Fibroblast of lung (primary cell): ENCODE measurements around the gene CEMIP. TPM values are rescaled to one million over a fixed set of nuclear protein-coding genes. Genes with fewer than 3 reads are reported as not detected.

ENCODE experiments used
- DNase-seq, 2 donors: peaks; one replicate each; pipeline versions ENCODE4 v3.0.0 to v3.0.0-alpha.2; 2010; ENCODE audit warnings: low read depth in 2 of 2
- H2AFZ ChIP-seq: 2 replicates; pipeline ENCODE4 v1.5.1; 2012; ENCODE audit warnings: low read length, control low read depth, inconsistent platforms
- H3K27ac ChIP-seq: 2 replicates; pipeline ENCODE4 v1.5.1; 2011; ENCODE audit warnings: low read length, control low read depth; ENCODE audit not compliant: insufficient read depth
- H3K27me3 ChIP-seq: 2 replicates; pipeline ENCODE4 v1.5.1; 2011; ENCODE audit warnings: mild to moderate bottlenecking, low read length; ENCODE audit not compliant: control insufficient read depth, insufficient read depth
- H3K36me3 ChIP-seq: 2 replicates; pipeline ENCODE4 v1.5.1; 2011; ENCODE audit warnings: low read length; ENCODE audit not compliant: control insufficient read depth, insufficient read depth
- H3K4me1 ChIP-seq: 2 replicates; pipeline ENCODE4 v1.5.1; 2011; ENCODE audit warnings: low read length; ENCODE audit not compliant: control insufficient read depth, insufficient read depth; ENCODE audit errors: extremely low read depth
- H3K4me2 ChIP-seq: 2 replicates; pipeline ENCODE4 v1.5.1; 2011; ENCODE audit warnings: low read length, control low read depth; ENCODE audit not compliant: insufficient read depth; ENCODE audit errors: extremely low read depth
- H3K4me3 ChIP-seq, 4 experiments: fragments of 200-600 bp in 1 of 4; sonication (generic) in 1 of 4; replicated peaks in 1 of 4; 2 replicates each; pipeline ENCODE4 v1.5.1; 2011 to 2016; ENCODE audit warnings: low read length in 4 of 4, low read depth in 3 of 4, mild to moderate bottlenecking in 3 of 4, control low read depth in 2 of 4, inconsistent platforms in 1 of 4, mixed read lengths in 1 of 4; ENCODE audit not compliant: insufficient read depth in 1 of 4; ENCODE audit errors: control extremely low read depth in 1 of 4
- H3K79me2 ChIP-seq: 2 replicates; pipeline ENCODE4 v1.5.1; 2012; ENCODE audit warnings: mild to moderate bottlenecking, low read length, inconsistent platforms; ENCODE audit not compliant: control insufficient read depth, insufficient read depth
- H3K9ac ChIP-seq: 2 replicates; pipeline ENCODE4 v1.5.1; 2011; ENCODE audit warnings: mild to moderate bottlenecking, low read length, control low read depth; ENCODE audit not compliant: insufficient read depth
- H3K9me3 ChIP-seq: 2 replicates; pipeline ENCODE4 v1.5.1; 2012; ENCODE audit warnings: low read depth, low read length; ENCODE audit not compliant: control insufficient read depth, insufficient read depth
- H4K20me1 ChIP-seq: 2 replicates; pipeline ENCODE4 v1.5.1; 2011; ENCODE audit warnings: low read length; ENCODE audit not compliant: control insufficient read depth, insufficient read depth; ENCODE audit errors: extremely low read depth
- CTCF ChIP-seq, 2 donors: IDR thresholded peaks in 1 of 2; conservative IDR thresholded peaks in 1 of 2; 1 replicate in 1 of 2; 2 replicates in 1 of 2; pipeline ENCODE4 v1.5.1; 2011 to 2012; ENCODE audit warnings: low read length in 2 of 2, control low read depth in 1 of 2, inconsistent platforms in 1 of 2, low read depth in 1 of 2, mild to moderate bottlenecking in 1 of 2
- EZH2 ChIP-seq: IDR thresholded peaks from 2 replicates; pipeline ENCODE4 v1.5.1; 2012; ENCODE audit warnings: low read length, control low read depth, mild to moderate bottlenecking; ENCODE audit errors: missing control alignments
- polyA plus RNA-seq, 2 donors: library from polyadenylated mRNA; depleted of rRNA in 1 of 2; stranded (reverse) in 1 of 2; unstranded in 1 of 2; fragments of >200 nt; gene quantifications; 2 replicates each; pipeline ENCODE4 v1.2.1, GENCODE V29; 2011 to 2012; ENCODE audit warnings: missing spikeins in 1 of 2
- total RNA-seq: library from RNA; depleted of rRNA; stranded (reverse); fragments of >200 nt; gene quantifications from 2 replicates; pipeline ENCODE4 v1.2.1, GENCODE V29; 2014

CEMIP gene
- total and polyA plus RNA-seq, 2 donors (not counting 1 experiment from before 2014, with no cell fraction given): 946 to 1,190 TPM

DNA sequence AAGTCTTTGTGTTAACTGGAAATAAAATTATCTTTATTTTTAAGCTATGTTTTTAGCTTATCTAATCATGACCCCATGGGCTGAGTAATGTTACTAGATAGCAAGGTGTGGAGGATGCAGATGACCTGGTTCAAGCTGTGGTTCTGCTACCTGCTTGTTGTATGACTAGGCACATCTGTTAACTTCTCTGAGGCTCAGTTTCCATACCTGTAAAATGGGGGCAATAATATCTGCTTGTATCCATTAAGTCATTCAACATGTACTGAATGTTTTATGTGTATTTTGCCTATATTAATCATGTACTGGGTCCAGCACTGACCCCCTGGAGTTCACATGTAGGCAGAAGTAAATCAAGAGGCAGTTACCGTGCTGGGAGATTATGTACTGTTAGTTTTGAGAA lies 51.5 kb downstream of the CEMIP start:
- Histone ChIP-seq H3K4me3 (no peak overlapping the region), H3K4me1 (no peaks in the 10 kb centered on the region), H3K9me3 (no peaks in the 10 kb centered on the region), H3K4me2 (no peak overlapping the region), H3K36me3 (peaks cover 8% of the 10 kb centered on the region), H3K79me2 (no peaks in the 10 kb centered on the region), H3K9ac (no peak overlapping the region), H3K27me3 (no peaks in the 10 kb centered on the region), H2AFZ (no peak overlapping the region), H4K20me1 (no peaks in the 10 kb centered on the region), H3K27ac (no peak overlapping the region)
- no peak for DNase-seq
- TF ChIP-seq EZH2 (no peak), CTCF (conservative IDR thresholded peaks at IDR 0.05 in 1 of 2, IDR thresholded peaks at IDR 0.05 in 1 of 2; ENCODE audit: low read depth in 1 of 2, low read length in 2 of 2) (no peak)

DNA sequence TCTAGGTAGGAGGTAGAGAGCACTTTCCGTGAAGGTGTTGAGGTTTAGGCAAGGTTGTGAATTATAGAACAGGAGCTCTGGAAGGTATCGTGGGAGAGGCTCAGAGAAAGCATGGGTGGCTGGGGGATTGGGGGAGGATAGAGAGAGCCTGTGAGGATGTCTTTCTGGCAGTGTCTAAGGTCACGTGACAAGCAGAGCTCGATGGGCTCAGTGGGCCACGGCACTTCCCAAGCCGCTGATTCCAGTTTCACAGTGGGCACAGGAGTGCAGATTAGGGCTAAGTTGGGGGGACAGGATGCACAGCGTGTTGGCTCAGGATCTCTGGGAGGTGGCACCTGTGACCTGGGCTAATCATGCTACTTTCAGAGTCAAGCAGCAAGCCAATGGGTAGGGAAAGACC lies 52.0 kb downstream of the CEMIP start:
- H4K20me1 ChIP-seq: no peaks in the 10 kb centered on the region
- H3K79me2 ChIP-seq: no peaks in the 10 kb centered on the region
- TF ChIP-seq EZH2 (no peak), CTCF (conservative IDR thresholded peaks at IDR 0.05 in 1 of 2, IDR thresholded peaks at IDR 0.05 in 1 of 2; ENCODE audit: low read depth in 1 of 2, low read length in 2 of 2) (no peak)

DNA sequence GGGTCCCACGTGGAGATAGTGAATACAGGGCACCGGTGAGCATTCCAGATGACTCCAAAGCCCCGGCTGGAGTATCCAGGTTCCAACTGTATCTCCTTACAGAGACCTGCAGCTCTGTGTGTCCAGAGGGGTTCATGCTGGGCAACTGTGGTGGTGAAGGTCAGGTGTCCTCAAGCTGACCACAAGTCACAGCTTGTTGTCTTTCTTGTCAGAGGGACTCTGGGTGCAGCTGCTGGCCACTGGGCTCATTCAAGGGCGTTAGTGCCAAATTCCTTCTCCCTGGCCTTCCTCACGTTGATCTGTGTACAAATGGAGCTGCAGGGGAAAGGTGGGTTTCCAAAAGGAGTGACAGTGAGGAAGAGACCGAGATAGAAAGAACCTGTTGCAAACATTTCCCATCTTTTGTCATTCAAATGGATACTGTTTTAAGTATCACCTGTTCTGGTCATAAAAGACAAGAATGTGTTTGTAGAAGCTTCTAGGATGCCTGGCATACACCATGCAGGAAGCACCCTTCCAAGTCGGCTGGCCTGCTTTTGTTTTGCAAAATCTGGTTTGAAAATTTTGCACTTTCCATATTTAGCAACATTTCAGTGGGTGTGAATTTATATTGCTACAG lies 52.5 kb downstream of the CEMIP start:
- Histone ChIP-seq H3K4me1 (no peaks in the 10 kb centered on the region), H4K20me1 (no peaks in the 10 kb centered on the region), H3K4me3 (no peak overlapping the region), H2AFZ (no peak overlapping the region), H3K79me2 (no peaks in the 10 kb centered on the region), H3K27me3 (no peaks in the 10 kb centered on the region), H3K4me2 (no peak overlapping the region), H3K9me3 (no peaks in the 10 kb centered on the region), H3K36me3 (peaks cover 8% of the 10 kb centered on the region), H3K9ac (no peak overlapping the region), H3K27ac (no peak overlapping the region)
- no peak for DNase-seq
- TF ChIP-seq EZH2 (no peak), CTCF (conservative IDR thresholded peaks at IDR 0.05 in 1 of 2, IDR thresholded peaks at IDR 0.05 in 1 of 2; ENCODE audit: low read depth in 1 of 2, low read length in 2 of 2) (no peak)

More for the DNA sequence above, 52.0 kb downstream of the CEMIP start:
- Histone ChIP-seq H3K4me1 (no peaks in the 10 kb centered on the region), H3K27ac (no peak overlapping the region), H3K9ac (no peak overlapping the region), H3K9me3 (no peaks in the 10 kb centered on the region), H3K4me3 (no peak overlapping the region), H3K4me2 (no peak overlapping the region), H2AFZ (no peak overlapping the region), H3K27me3 (no peaks in the 10 kb centered on the region), H3K36me3 (peaks cover 8% of the 10 kb centered on the region)
- no peak for DNase-seq
